GM19372 (cell line): ENCODE measurements around the gene DYNLRB2.

Source experiments
- ATAC-seq: cut with Tn5 transposase; IDR thresholded peaks from one replicate; pipeline ENCODE4 v1.9.1; 2021; ENCODE audit warnings: mild to moderate bottlenecking, low read depth, moderate library complexity; ENCODE audit not compliant: unreplicated experiment

The DYNLRB2 gene

GRCh38 chr16:80547145-80547544 is 6.4 kb downstream of the DYNLRB2 start:
- no peak for ATAC-seq

DNA sequence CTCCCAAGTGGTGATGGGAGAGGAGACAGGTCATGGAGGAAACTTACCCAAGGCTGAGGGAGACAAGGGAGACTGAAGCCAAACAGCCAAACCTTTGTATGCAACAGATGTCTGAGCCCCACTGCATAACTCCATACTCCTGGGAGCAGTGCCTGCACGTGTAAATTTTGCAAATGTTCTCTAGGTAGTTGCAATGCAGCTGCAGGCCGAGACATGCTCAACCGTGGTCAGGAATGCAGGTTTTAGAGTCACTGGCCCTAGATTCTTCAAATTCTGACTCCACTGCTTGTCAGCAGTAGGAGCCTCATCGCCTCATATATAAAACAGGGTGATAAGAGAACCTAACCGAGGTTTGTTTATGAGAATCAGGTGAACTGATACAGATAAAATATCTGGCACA is 11.5 kb downstream of the DYNLRB2 start:
- no peak for ATAC-seq

DNA sequence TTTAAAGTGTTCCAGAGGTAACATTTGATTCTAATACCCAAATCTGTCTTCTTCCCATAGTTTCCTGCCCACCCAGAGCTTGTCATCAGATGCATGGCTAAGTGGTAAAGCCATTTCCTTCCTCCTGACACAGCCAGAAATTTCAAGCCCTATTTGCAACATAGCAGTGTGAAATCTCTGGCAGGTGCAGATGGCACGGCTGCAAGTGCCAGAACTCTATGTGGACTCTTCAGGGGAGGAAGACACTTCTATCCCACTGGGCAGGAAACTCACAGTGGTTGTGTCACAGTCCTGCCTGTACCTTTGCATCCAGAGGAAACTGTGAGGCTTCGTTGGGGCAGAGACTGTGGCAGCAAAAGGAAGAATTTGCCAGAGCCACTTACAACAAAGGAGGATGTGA is 13.2 kb downstream of the DYNLRB2 start:
- no peak for ATAC-seq

DNA sequence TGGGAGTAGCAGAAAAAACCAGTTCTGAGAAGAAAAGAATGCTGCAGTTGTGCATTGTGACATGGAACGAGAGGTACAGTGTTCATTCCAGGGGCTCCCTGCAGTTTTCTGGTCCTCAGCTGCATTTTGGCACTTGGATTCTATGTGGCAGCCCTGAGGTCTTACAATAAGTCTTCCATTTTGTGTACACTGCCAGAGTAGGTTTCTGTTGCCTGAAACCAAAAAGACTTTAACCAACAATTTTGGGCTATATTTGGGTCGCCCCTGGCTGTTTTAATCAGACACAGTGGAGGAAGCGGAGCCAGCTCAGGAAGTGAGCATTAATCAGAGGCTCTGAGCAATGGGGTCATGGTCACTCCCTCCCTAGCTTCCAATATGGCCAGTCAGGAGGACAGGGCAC is 15.7 kb downstream of the DYNLRB2 start:
- no peak for ATAC-seq

GRCh38 chr16:80557037-80557436 is 16.2 kb downstream of the DYNLRB2 start:
- no peak for ATAC-seq

- no peak for ATAC-seq
These were observed 18.6 kb downstream of the DYNLRB2 start for GRCh38 chr16:80559369-80559768.

- no peak for ATAC-seq
These were observed 22.3 kb downstream of the DYNLRB2 start for GRCh38 chr16:80563066-80563465.

DNA sequence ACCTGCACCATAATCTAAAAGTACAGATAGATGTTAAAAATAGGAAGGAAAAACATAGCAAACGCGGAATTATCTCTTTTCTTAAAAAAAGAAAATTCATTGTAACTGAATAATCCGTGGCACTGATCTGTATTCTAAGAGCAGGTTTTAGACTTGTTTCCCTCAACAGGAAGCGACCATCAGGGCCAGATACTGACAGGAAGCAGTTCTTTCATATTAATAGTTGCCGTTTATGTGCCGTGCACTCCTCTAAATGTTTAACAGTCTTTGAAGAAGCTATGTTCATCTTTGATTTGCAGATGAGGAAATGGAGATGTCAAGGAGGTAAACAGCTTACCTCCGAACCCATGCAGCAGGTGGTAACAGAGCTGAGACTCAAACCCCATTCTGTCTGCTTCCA is 23.6 kb downstream of the DYNLRB2 start:
- ATAC-seq, result no peak

DNA sequence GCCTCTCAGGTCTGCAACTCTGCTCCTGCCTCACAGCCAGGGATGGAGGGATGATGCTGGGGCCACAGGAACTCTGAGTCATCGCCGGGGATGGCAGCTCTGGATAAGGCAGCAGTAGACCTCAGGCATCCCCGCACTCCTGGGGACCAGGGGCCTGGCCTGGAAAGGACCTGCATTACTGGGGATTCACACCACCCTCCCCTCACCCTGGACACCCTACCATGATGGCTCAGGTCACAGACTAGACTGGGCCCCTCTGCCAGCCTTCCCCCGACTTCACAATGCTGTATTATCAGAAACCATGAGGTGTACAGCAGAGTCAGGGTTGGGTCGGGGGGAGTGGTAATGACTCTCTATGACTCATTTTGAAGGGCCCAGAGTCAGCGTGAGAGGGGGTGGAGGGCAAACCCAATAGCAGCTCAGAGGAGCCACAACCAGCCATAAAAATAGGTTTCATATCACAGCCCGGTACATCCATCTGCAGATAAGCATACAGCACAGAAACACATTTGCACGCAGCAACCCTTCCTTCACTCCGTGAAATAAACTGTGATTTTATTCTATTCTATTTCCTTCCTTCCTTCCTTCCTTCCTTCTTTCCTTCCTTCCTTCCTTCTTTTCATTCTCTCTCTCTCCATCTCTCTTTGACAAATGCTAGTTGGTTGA is 28.8 kb downstream of the DYNLRB2 start:
- ATAC-seq, result no peak

- ATAC-seq, result no peak
These were observed 29.3 kb downstream of the DYNLRB2 start for GRCh38 chr16:80570106-80570478.

GRCh38 chr16:80573700-80574120 is 32.9 kb downstream of the DYNLRB2 start:
- ATAC-seq, result no peak

- ATAC-seq, result no peak
These were observed 35.6 kb downstream of the DYNLRB2 start for GRCh38 chr16:80576343-80576912.

GRCh38 chr16:80577485-80578280 is 36.9 kb downstream of the DYNLRB2 start:
- ATAC-seq, result no peak

- peak; percentile 84 for ATAC-seq
These were observed 39.5 kb downstream of the DYNLRB2 start for GRCh38 chr16:80580109-80580832.

- ATAC-seq, result no peak
These were observed 42.7 kb downstream of the DYNLRB2 start for GRCh38 chr16:80583466-80583865.

GRCh38 chr16:80585764-80586163 is 45.0 kb downstream of the DYNLRB2 start:
- no peak for ATAC-seq

DNA sequence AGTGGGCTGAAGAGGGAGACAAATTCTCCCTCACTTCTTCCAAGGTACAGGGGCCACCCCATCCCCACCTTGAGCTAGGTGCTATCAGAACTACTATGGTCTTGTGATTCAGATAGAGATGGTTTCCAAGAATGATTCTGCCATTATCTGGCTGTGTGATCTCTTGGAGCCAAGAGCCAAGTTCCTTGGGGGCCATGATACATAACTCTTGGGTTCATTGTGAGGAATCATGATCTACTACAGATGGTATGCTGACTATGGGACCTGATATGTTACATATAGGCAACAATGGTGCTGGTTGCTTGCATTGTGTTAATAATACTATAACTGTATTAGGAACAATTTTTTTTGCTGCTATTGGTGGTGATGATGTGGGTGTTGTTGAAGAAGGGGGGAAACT is 45.7 kb downstream of the DYNLRB2 start:
- ATAC-seq, result no peak

GRCh38 chr16:80587071-80587470 is 46.3 kb downstream of the DYNLRB2 start:
- no peak for ATAC-seq

DNA sequence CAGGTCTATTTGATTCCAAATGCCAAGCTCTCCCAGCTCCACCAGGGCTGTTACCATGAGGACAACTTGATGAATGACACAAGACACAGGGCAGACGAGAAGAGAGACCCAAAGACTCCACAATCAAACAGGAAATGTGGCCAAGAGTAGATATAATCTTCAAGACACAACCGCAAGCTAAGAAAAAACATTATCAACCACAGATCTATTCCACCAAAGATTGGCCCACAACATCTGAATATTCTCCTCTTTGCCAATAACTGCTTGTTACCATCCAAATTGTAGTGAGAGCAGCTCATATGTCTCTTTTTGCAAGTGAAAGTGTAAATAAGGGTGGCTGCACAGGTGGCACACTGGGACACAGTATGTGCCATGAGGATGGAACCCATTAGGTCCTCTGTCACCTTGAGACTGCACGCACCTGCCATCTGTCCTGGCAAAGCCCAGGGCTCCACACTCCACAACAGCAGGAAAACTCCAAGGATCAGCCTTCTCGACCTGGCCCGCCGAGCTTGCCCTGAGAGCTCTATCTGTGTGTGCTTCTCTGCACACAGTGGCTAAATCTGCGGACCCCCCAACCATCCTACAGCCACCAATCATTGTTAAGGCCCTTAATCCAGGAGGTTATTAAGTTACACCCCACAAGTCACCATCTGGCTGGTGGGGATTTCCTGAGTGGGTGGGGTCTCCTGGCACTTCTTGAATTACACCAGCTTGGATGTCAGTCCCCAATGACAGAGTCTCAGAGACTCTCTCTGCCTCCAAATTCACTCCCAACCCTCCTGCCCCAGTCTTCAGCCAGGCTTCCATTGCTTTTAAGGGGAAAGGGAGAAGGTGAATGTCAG is 50.5 kb downstream of the DYNLRB2 start:
- no peak for ATAC-seq

DNA sequence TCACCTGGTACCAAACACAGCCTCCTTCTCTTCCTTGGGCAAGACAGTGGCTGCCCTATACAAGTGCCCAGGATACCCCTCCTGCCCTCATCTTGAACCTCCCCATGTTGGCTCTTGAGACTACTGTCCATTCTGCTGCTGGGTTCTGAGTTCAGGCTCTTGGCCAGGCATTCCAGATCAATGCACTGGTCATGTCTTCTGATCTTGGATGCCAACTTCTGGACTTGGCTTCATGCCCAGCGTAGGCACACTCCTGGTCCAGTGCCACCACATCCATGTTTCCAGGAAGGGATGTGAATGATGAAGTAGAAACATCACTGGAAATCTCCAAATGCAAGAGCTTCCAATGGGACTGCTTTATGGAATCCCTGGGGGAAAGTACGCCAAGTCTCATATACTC is 51.5 kb downstream of the DYNLRB2 start:
- ATAC-seq, result no peak
